T-helper 1 cell treated with Interleukin-12 subunit alpha and Interleukin-12 subunit beta and Interleukin-4 antibody, amounts not matched to agents 30 ng/mL and 1 ng/mL, for 36 hours (primary cell): ENCODE data around the gene DNAH8. TPM values are rescaled to one million over a fixed set of nuclear protein-coding genes. Genes with fewer than 3 reads are reported as not detected.

Experiments used
- intact Hi-C: fragments of 100-400 bp; cut with micrococcal nuclease; formaldehyde crosslinking; loops from one replicate; pipeline ENCODE4 v1.15.1; 2024
- total RNA-seq: library from RNA; stranded (reverse); gene quantifications from 2 replicates; pipeline ENCODE4 v1.2.3, GENCODE V29; 2022

Gene DNAH8
- total RNA-seq, 1 donor from 2014 or later = 0.12 TPM

GRCh38 chr6:39003072-39003471 lies 288.0 kb downstream of the DNAH8 start:
- intact Hi-C loops = no loop called here

DNA sequence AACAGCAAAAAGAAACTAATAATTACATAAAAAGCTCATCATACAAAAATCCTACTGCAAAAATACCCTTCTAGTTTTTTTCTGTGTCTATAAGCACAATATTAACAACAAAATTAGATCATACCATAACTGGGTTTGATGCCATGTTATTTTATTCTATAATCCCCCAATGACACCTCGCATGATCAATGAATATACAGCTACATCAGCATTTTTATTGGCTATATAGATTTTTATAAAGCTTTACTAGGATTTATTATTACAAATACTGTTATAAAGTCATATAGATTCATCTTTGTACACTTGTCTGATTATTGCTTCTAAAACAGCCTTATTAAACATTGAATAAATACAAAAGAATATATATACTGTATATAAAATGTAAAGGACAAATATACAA lies 288.4 kb downstream of the DNAH8 start:
- intact Hi-C loops = no loop called here

- intact Hi-C loops = no loop called here
Observed at GRCh38 chr6:39004801-39005200, 289.7 kb downstream of the DNAH8 start.

DNA sequence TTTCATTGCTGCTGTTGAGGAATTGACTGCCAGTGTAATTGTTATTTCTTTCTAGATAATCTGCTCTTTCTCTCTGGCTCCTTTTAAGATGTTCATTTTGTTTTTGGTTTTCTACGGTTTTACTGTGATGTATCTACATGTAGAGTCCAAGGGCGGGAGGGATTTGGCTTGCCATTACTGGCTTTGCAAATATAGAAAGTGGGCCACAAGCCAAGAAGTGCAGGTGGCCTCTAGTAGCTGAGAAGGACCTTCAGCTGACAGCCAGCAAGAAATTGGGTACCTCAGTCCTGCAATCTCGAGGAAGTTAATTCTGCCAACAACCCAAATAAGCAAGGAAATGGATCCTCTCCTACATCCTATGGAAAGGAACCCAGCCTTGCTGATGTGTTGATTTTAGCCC lies 290.7 kb downstream of the DNAH8 start:
- intact Hi-C loops = no loop called here

DNA sequence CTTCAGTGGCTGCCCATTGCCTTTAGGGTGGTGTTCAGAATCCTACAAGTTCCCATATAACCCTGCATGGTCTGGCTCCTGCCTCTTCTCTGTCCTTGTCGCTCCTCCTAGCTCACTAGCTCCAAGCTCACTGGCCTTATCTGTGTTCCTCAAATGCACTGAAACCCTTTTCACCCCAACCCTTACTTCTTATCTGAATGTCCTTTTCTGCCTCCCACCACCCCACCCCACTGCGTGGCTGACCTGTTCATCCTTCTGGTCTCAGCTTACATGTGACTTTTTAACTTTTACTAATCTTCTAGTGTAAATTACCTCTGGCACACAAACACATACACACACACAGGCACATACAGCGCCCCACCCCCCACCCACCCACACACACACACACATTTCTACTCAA lies 292.5 kb downstream of the DNAH8 start:
- intact Hi-C loops = no loop called here

DNA sequence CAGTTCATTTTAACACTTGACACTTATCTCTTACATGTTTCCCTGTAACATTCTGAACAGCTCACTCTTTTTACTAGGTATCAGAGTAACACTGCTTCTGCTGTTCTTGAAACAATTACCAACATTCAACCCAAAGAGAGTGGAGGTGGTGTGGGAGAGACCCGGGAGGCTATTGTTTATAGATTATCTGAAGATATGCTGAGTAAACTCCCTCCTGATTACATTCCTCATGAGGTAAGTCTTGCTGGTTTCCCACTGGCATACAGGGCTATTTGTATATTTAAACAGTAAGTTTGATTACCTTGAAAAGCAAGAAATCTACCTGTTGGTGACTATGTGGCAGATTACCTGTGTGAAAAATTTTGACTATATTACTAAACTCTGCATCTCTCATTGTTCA lies 293.6 kb downstream of the DNAH8 start:
- intact Hi-C loops = no loop called here

DNA sequence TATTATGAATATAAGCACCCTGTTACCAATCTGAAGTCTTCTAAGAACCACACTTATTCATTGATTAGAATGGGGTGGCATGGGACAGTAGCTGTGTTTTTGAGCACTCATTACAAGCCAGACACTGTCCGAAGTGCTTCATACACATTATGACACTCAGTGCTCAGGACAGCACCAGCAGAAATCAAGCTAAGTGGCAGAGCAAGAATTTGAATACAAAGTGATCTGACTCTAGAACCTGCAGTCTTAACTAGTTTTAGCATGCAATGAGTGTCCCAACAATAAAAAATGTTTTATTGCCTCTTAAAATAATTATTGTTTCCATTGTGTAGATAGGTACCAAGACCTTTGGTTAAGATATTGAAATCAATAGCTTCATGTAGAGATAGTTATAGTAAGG lies 294.4 kb downstream of the DNAH8 start:
- intact Hi-C loops = no loop called here

GRCh38 chr6:39016839-39017546 lies 301.9 kb downstream of the DNAH8 start:
- intact Hi-C loops = no loop called here

DNA sequence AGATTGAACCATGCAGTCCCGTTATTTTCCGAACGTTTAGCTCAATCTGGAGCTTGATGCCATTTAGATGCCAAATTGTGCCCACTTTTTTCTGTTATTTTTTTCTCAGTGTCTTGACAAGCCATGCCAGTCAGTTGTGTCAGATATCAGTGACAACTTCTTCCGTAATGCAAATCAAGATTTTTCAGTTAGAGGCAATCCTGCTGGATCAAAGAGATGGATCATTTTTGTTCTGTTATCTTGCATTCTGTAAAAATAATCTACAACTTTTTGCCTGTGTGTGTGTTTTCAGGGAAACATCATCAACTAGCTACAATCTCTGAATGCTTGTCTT lies 302.4 kb downstream of the DNAH8 start:
- intact Hi-C loops = no loop called here

DNA sequence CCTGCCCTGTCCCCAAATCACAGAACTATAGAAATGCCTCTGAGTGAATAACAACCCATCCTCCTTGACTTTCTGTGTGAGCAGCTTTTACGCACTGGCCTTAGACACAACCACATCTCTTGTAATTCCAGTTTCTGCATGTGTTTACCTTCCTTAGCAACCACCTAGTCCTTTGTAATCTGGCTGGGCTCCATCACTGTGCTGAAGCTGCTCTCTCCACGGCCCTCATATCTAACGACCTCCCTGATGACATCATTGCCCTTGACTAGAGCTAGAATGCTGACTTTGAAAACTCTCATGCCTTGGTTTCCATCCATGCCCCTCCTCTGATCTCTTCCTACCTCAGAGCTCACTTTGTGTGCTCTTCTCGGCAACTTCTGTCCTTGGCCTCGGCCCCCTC lies 303.0 kb downstream of the DNAH8 start:
- intact Hi-C loops = no loop called here

DNA sequence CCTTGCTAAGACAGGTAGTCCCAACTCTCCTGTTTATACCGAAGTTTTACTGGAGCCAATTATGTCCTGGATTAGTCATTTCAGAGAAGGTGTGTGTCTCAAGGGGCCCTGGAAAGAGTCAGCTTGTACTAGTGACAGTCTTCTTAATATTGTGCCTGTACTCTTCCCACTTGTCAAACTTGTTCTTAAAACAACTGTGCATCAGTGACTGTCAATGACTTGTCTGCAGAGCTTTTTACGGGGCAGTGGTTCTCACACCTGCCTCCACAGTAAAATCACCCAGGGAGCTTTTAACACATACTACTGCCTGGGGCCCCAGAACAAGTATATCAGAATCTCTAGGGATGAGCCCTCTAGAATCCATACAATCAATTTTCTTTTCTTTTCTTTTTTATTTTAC lies 305.0 kb downstream of the DNAH8 start:
- intact Hi-C loops = no loop called here

- intact Hi-C loops = no loop called here
Observed at GRCh38 chr6:39021041-39021440, 305.9 kb downstream of the DNAH8 start.

- intact Hi-C loops = no loop called here
Observed at GRCh38 chr6:39021779-39022178, 306.7 kb downstream of the DNAH8 start.

DNA sequence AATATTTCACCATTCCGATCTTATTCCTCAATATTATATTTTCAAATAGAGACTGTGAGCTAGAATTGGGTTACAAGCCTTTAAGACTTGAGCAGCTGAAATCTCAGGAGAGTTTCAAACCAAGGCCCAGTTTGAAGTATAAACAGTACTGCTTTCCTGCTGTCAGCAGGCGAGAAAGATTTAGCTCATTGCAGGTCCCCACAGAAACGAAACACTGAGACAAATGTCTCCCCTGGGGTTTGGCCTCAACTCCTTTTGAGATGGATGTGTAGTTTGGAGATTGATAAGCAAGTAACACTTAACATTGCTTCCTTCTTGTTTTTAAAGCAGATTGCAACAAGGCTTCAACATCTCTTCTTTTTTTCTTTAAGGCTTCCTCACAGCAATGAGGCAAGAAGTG lies 311.1 kb downstream of the DNAH8 start:
- intact Hi-C loops = loop anchor here (5.0 kb wide), 1 partner anchor 76 kb away; no protein-coding TSS in a partner anchor

- intact Hi-C loops = loop anchor here (1.0 to 5.0 kb wide), 3 partner anchors 73 to 274 kb away; no protein-coding TSS in a partner anchor
Observed at GRCh38 chr6:39029156-39030011, 314.3 kb downstream of the DNAH8 start.

- intact Hi-C loops = no loop called here
Observed at GRCh38 chr6:39035681-39036080, 320.6 kb downstream of the DNAH8 start.

GRCh38 chr6:39037082-39037508 lies 322.0 kb downstream of the DNAH8 start:
- intact Hi-C loops = no loop called here

DNA sequence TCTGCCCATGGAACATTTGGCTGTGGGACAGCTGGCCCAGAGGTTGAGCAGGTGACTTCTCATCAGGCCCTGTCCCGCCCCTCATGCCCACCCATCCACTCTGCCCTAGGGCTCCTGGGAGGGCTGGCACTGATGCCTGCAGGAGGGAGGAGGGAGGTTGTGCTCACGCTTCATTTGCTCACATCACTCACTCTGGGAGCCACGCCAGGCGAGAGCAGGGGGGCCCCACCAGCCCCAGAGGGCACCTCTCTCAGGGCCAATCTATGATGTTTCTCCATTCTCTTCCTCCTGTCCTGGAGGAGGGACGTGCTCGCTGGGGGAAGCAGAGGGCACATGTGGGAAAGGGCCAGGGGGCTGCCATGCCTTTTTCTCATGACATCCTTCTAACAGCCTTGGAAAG lies 322.6 kb downstream of the DNAH8 start:
- intact Hi-C loops = no loop called here

DNA sequence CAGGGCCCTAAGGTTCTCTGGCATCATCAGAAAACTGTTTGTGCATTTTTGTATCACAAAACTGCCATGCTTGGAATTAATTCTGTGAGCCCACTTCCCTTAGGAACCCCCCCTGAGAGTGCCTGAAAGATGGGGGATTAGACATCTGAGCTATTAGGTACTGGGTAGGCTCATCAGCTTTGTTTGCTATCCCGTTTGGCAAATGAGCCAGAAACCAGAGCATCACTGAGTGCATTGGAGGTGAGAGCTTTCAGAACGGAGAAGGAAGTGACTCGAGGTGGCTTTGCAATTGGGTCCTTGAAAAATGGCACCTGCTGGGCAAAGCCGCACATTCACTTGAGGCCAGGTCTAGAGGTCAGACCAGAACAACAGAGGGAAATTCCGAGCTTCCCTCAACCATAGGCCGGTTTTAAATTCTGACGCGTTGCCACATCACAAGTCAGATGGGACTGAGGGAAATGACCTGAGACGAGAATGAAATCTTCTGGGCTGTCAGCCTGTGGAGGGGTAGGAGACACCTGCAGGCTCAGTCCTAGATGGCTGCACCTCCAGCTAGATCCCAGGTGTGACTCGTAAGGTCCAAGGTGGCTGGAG lies 325.1 kb downstream of the DNAH8 start:
- intact Hi-C loops = no loop called here

DNA sequence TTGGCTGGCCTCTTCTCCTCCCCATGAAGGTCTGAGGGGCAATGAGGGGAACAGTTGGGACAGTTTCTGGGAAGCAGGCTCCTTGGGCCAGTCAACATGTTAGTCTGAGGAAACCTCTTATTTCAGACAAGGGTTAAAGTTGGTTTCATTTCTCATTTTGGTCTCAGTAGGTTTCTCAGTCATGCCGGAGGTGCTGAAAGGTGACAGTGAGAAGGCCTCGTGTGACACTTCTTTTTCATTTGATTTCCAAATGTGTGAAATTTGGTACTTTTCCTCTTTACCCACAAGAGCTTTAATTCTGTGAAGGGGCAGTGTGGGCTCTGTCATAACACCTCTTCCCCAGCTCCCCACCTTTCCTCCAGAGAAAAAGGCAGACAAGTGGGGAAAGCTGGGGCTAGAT lies 326.0 kb downstream of the DNAH8 start:
- intact Hi-C loops = no loop called here

DNA sequence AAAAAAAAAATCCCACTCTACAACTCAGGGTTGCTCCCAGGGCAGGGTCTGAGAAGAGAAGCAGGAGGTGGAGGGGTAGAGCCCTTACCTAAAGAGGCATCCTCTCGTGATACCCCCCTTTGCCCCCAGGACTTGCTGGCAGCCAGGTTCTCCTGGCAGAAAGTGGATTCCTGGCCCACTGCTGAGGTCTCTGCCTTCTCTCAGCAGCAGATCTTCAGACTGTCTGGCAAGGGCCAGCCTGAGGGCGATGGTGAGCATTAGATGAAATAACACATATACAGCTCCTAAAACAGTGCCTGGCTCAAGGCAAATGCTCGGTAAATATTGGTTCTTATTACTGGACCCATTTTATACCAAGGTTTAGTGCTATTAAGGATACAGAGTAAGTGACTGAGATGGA lies 328.7 kb downstream of the DNAH8 start:
- intact Hi-C loops = no loop called here

DNA sequence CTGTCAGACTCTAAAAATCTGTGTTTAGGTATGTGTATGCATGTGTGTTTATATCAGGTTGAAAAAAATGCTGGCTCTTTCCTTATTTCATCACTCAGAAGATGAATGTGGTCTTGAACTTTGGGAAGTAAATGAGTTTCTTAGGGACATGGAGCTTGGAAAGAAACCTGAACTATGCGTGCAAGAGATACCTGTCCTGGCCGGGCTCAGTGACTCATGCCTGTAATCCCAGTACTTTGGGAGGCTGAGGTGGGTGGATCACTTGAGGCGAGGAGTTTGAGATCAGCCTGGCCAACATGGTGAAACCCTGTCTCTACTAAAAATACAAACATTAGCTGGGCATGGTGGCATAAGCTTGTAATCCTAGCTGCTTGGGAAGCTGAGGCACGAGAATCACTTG lies 329.1 kb downstream of the DNAH8 start:
- intact Hi-C loops = no loop called here
